KMS-11 (cell line): ENCODE results near the gene GARS1.
A peak's percentile ranks its signal among the peaks of the same experiment; 100 is the strongest.

Experiments used
- H2AFZ ChIP-seq: fragments of 200-600 bp; sonication (generic); 2 replicates; pipeline ENCODE4 v1.6.1; 2016; ENCODE audit warnings: antibody characterized with exemption, mixed run types, low read depth
- H3K27ac ChIP-seq: fragments of 200-600 bp; sonication (generic); 2 replicates; pipeline ENCODE4 v1.6.1; 2016; ENCODE audit warnings: mild to moderate bottlenecking, mixed run types
- H3K27me3 ChIP-seq: fragments of 200-600 bp; sonication (generic); 2 replicates; pipeline ENCODE4 v1.6.1; 2017; ENCODE audit warnings: mild to moderate bottlenecking, low read depth, mixed run types, moderate library complexity; ENCODE audit not compliant: insufficient read depth
- H3K36me3 ChIP-seq: fragments of 200-600 bp; sonication (generic); 2 replicates; pipeline ENCODE4 v1.6.1; 2017; ENCODE audit warnings: mild to moderate bottlenecking, mixed run types; ENCODE audit not compliant: insufficient read depth
- H3K4me1 ChIP-seq: fragments of 200-600 bp; sonication (generic); 2 replicates; pipeline ENCODE4 v1.6.1; 2016; ENCODE audit warnings: mild to moderate bottlenecking, low read depth, mixed run types; ENCODE audit not compliant: poor library complexity, severe bottlenecking
- H3K4me2 ChIP-seq: fragments of 200-600 bp; sonication (generic); 2 replicates; pipeline ENCODE4 v1.7.0; 2016; ENCODE audit warnings: mild to moderate bottlenecking, mixed run types
- H3K4me3 ChIP-seq: fragments of 200-600 bp; sonication (generic); IDR thresholded peaks from 2 replicates; pipeline ENCODE4 v1.6.1; 2017; ENCODE audit warnings: low read depth, low read length, mixed read lengths; ENCODE audit not compliant: insufficient read depth
- H3K79me2 ChIP-seq: fragments of 200-600 bp; sonication (generic); 2 replicates; pipeline ENCODE4 v1.6.1; 2016; ENCODE audit warnings: low read depth, mixed run types; ENCODE audit not compliant: insufficient read depth
- H3K9ac ChIP-seq: fragments of 200-600 bp; sonication (generic); 2 replicates; pipeline ENCODE4 v1.6.1; 2016; ENCODE audit warnings: mild to moderate bottlenecking, mixed run types
- H4K20me1 ChIP-seq: fragments of 200-600 bp; sonication (generic); 2 replicates; pipeline ENCODE4 v1.6.1; 2016; ENCODE audit warnings: mild to moderate bottlenecking, mixed run types; ENCODE audit not compliant: insufficient read depth
- CTCF ChIP-seq: fragments of 200-600 bp; sonication (generic); conservative IDR thresholded peaks from 2 replicates; pipeline ENCODE4 v1.6.1; 2017; ENCODE audit warnings: low read depth, mild to moderate bottlenecking, antibody characterized with exemption, low read length, moderate library complexity, mixed read lengths

Gene GARS1

GRCh38 chr7:30594540-30595435 lies at the start of gene GARS1:
GARS1 (plus strand) TSS chr7:30594878; CDS start chr7:30594922, 44 bp downstream.
- H3K4me3 ChIP-seq: peak within 1 kb of the TSS; percentile 57
- no peaks in the 10 kb centered on the region for H3K27me3 ChIP-seq
- peaks cover 30% of the 10 kb centered on the region for H3K4me1 ChIP-seq
- peak within 1 kb of the TSS; percentile 90 for H3K27ac ChIP-seq
- H3K36me3 ChIP-seq: peaks cover 3% of the 10 kb centered on the region; the same call in 1 of the 2 replicates
- H3K4me2 ChIP-seq: peak within 1 kb of the TSS; percentile 93
- peaks cover 11% of the 10 kb centered on the region for H4K20me1 ChIP-seq
- no peak for TF ChIP-seq CTCF
- peak within 1 kb of the TSS; percentile 86 for H3K9ac ChIP-seq
- H2AFZ ChIP-seq: peak within 1 kb of the TSS; percentile 92
- peaks cover 83% of the 10 kb centered on the region for H3K79me2 ChIP-seq

- Histone ChIP-seq H3K36me3 (no peaks in the 10 kb centered on the region), H3K9ac (no peak overlapping the region), H3K27ac (no peak overlapping the region), H3K4me3 (no peak overlapping the region), H3K4me2 (no peak overlapping the region), H3K4me1 (no peaks in the 10 kb centered on the region), H3K27me3 (no peaks in the 10 kb centered on the region), H2AFZ (no peak overlapping the region), H3K79me2 (no peaks in the 10 kb centered on the region), H4K20me1 (no peaks in the 10 kb centered on the region)
- TF ChIP-seq CTCF: no peak
These were observed 48.7 kb upstream of the GARS1 start for GRCh38 chr7:30545791-30546555.

GRCh38 chr7:30546596-30546995 lies 48.1 kb upstream of the GARS1 start:
- Histone ChIP-seq H2AFZ (no peak overlapping the region), H3K36me3 (no peaks in the 10 kb centered on the region), H3K79me2 (no peaks in the 10 kb centered on the region), H3K9ac (no peak overlapping the region), H3K4me2 (no peak overlapping the region), H4K20me1 (no peaks in the 10 kb centered on the region), H3K4me3 (no peak overlapping the region), H3K27ac (no peak overlapping the region), H3K27me3 (no peaks in the 10 kb centered on the region), H3K4me1 (no peaks in the 10 kb centered on the region)
- TF ChIP-seq CTCF: no peak

- Histone ChIP-seq H3K4me3 (no peak overlapping the region), H3K36me3 (no peaks in the 10 kb centered on the region), H2AFZ (no peak overlapping the region), H4K20me1 (no peaks in the 10 kb centered on the region), H3K27me3 (no peaks in the 10 kb centered on the region), H3K4me1 (no peaks in the 10 kb centered on the region), H3K9ac (no peak overlapping the region), H3K27ac (no peak overlapping the region), H3K79me2 (no peaks in the 10 kb centered on the region), H3K4me2 (no peak overlapping the region)
- peak; percentile 93 for TF ChIP-seq CTCF
These were observed 45.8 kb upstream of the GARS1 start for GRCh38 chr7:30548845-30549244.
